CD8-positive, alpha-beta memory T cell (primary cell): ENCODE results near the gene ESYT2. TPM values are rescaled to one million over a fixed set of nuclear protein-coding genes. Genes with fewer than 3 reads are reported as not detected.
"Not testable (repeated sequence)": the region's sequence is repeated elsewhere in the genome, so short reads cannot be mapped to it uniquely, and the experiment has no call there.

ENCODE experiments used
- CTCF ChIA-PET: fragments of 350-600 bp; sonication (Branson Sonifier 250); formaldehyde crosslinking; loops from one replicate; lab custom pipeline; 2021; ENCODE audit warnings: antibody characterized with exemption; lab: Charles Lee
- POLR2A ChIA-PET: fragments of 350-600 bp; sonication (Branson Sonifier 250); formaldehyde crosslinking; loops from one replicate; lab custom pipeline; 2021; ENCODE audit warnings: antibody characterized with exemption; lab: Charles Lee
- DNase-seq, 5 donors: peaks; one replicate each; pipeline versions ENCODE4 v3.0.0 to v3.0.0-alpha.2; 2020 to 2022; ENCODE audit warnings: mixed read lengths in 1 of 5
- H3K27ac ChIP-seq: one replicate; pipeline ENCODE4 v1.7.0; 2013; ENCODE audit warnings: low read depth, mild to moderate bottlenecking, low read length, moderate library complexity
- H3K27me3 ChIP-seq: 2 replicates; pipeline ENCODE4 v1.7.0; 2013; ENCODE audit warnings: low read length, mild to moderate bottlenecking; ENCODE audit not compliant: insufficient read depth, poor library complexity, severe bottlenecking
- H3K36me3 ChIP-seq: 2 replicates; pipeline ENCODE4 v1.7.0; 2013; ENCODE audit warnings: mild to moderate bottlenecking, low read length, moderate library complexity; ENCODE audit not compliant: insufficient read depth
- H3K4me1 ChIP-seq: 2 replicates; pipeline ENCODE4 v1.7.0; 2013; ENCODE audit warnings: mild to moderate bottlenecking, low read length, moderate library complexity; ENCODE audit not compliant: insufficient read depth
- H3K4me3 ChIP-seq: 2 replicates; pipeline ENCODE4 v1.7.0; 2013; ENCODE audit warnings: mild to moderate bottlenecking, low read length
- H3K9me3 ChIP-seq: 2 replicates; pipeline ENCODE4 v1.7.0; 2013; ENCODE audit warnings: mild to moderate bottlenecking, low read length
- H3K27ac Mint-ChIP-seq, 8 donors: one replicate each; pipeline ENCODE4 v1.8.0; 2020 to 2021; ENCODE audit warnings: mixed read lengths in 8 of 8, mild to moderate bottlenecking in 6 of 8, inconsistent platforms in 3 of 8, moderate library complexity in 3 of 8
- H3K27me3 Mint-ChIP-seq, 2 donors: one replicate each; pipeline ENCODE4 v1.8.0; 2020 to 2021; ENCODE audit warnings: mixed read lengths in 2 of 2, mild to moderate bottlenecking in 1 of 2, moderate library complexity in 1 of 2
- H3K36me3 Mint-ChIP-seq, 3 donors: one replicate each; pipeline ENCODE4 v1.8.0; 2020 to 2021; ENCODE audit warnings: mixed read lengths in 3 of 3, inconsistent platforms in 1 of 3, mild to moderate bottlenecking in 1 of 3
- H3K4me1 Mint-ChIP-seq, 3 donors: one replicate each; pipeline ENCODE4 v1.8.0; 2020 to 2021; ENCODE audit warnings: mixed read lengths in 3 of 3, inconsistent platforms in 1 of 3, mild to moderate bottlenecking in 1 of 3
- H3K4me3 Mint-ChIP-seq, 7 donors: one replicate each; pipeline ENCODE4 v1.8.0; 2020 to 2021; ENCODE audit warnings: mixed read lengths in 7 of 7, mild to moderate bottlenecking in 6 of 7, moderate library complexity in 4 of 7, inconsistent platforms in 2 of 7
- H3K9me3 Mint-ChIP-seq, 5 donors: one replicate each; pipeline ENCODE4 v1.8.0; 2020 to 2022; ENCODE audit warnings: mixed read lengths in 5 of 5, mild to moderate bottlenecking in 3 of 5, moderate library complexity in 2 of 5, inconsistent platforms in 1 of 5
- polyA plus RNA-seq: library from polyadenylated mRNA; unstranded; fragments of 300-500 nt; fragmentation: Illumina TruSeq; gene quantifications from one replicate; pipeline ENCODE4 v1.2.3, GENCODE V29; 2021
- total RNA-seq, 2 experiments: library from RNA; stranded (reverse); gene quantifications; one replicate each; pipeline ENCODE4 v1.2.3, GENCODE V29; 2021

ESYT2 gene
- total and polyA plus RNA-seq, 3 experiments from 2014 or later, result 55.6 to 99.4 (median 56.1) TPM

DNA sequence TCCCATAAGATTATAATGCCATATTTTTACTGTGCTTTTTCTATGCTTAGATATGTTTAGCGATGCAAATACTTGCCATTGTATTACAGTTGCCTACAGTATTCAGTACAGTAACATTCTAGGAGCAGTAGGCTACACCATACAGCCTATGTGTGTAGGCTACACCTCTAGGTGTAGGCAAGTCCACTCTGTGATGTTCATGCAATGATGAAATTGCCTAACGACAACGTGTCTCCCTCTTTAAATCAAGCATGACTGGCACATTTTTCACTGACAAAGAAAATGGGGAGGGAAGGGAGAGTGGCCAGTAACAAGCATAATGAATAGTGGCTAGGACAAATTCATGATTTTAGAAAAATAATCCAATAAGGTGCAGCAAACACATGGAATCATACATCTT lies 126.4 kb downstream of the ESYT2 start:
- H3K4me3 ChIP-seq, result no peak overlapping the region
- peaks cover 0 to 6% (median 3%) of the 10 kb centered on the region in 3 donors for H3K36me3 Mint-ChIP-seq

DNA sequence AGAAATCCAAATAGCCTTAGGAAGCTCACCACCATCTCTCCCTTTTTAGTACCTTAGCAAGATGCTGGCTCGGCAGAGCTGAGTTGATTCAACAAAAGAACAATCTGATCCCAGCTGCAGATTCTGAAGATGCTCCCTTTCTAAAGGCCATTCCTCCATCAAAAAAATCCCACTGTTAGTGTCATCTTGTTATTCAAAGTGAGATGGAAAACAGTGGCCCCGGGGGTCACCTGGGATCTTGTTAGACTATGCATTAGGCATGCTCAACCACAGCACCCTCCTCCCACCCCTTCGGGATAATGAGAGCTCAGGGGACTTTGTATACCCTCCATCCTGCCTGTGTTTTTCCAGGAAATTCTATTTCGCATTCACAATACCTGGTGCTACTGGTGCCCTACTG lies 127.1 kb downstream of the ESYT2 start:
- DNase-seq, result no peak
- H3K27ac Mint-ChIP-seq, result peak overlapping the region in 1 of 8 donors; percentile 63
- H3K9me3 Mint-ChIP-seq, result no peaks in the 10 kb centered on the region
- H3K9me3 ChIP-seq, result no peaks in the 10 kb centered on the region
- no peaks in the 10 kb centered on the region for H3K36me3 ChIP-seq
- H3K27me3 ChIP-seq, result no peaks in the 10 kb centered on the region
- POLR2A ChIA-PET, result no interaction called here
- CTCF ChIA-PET, result interaction anchor here (0.9 kb wide), 1 partner anchor 274 kb away, joined by 4 read pairs; no protein-coding TSS in a partner anchor
- H3K4me3 ChIP-seq, result no peak overlapping the region
- no peak overlapping the region for H3K27ac ChIP-seq
- peaks cover 13% of the 10 kb centered on the region for H3K4me1 ChIP-seq
- peaks cover 17 to 34% (median 32%) of the 10 kb centered on the region in 3 donors for H3K4me1 Mint-ChIP-seq
- H3K27me3 Mint-ChIP-seq, result no peaks in the 10 kb centered on the region
- H3K4me3 Mint-ChIP-seq, result peak overlapping the region in 1 of 7 donors; percentile 84
- H3K36me3 Mint-ChIP-seq, result peaks cover 0 to 6% (median 3%) of the 10 kb centered on the region in 3 donors

More for the DNA sequence above, 126.4 kb downstream of the ESYT2 start:
- Histone ChIP-seq H3K4me1 (peaks cover 13% of the 10 kb centered on the region), H3K27me3 (no peaks in the 10 kb centered on the region), H3K9me3 (no peaks in the 10 kb centered on the region), H3K27ac (no peak overlapping the region), H3K36me3 (no peaks in the 10 kb centered on the region)
- CTCF ChIA-PET, result no interaction called here
- H3K27me3 Mint-ChIP-seq, result peaks cover 0 to 1% of the 10 kb centered on the region in 2 donors
- peak overlapping the region in 6 of 7 donors; percentile 10 to 84 (median 78) for H3K4me3 Mint-ChIP-seq
- POLR2A ChIA-PET, result no interaction called here
- H3K4me1 Mint-ChIP-seq, result peaks cover 17 to 34% (median 32%) of the 10 kb centered on the region in 3 donors
- H3K9me3 Mint-ChIP-seq, result no peaks in the 10 kb centered on the region
- H3K27ac Mint-ChIP-seq, result peak overlapping the region in 5 of 8 donors; percentile 10 to 84 (median 31)
- no peak for DNase-seq

DNA sequence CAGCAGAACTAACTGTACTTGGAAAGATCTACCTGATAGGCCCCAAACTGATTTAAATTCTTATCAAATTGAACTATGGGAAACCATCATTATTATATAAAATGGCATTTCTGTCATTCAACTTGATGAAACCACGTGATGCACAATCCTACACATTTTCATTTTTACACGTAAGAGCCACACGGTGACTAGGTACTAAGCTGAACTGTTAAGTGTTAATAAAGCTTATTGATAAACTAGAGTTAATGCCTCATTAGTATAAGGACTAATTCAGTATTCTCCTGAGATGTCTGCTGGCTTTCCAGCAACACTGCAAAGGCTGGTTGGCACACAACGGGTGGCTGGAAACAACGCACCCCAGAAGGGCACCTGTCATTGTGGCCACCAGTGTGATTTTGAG lies 129.3 kb downstream of the ESYT2 start:
- H3K27me3 ChIP-seq, result no peaks in the 10 kb centered on the region
- H3K36me3 ChIP-seq, result no peaks in the 10 kb centered on the region
- peaks cover 8% of the 10 kb centered on the region for H3K4me1 ChIP-seq
- H3K4me1 Mint-ChIP-seq, result peaks cover 10 to 36% (median 33%) of the 10 kb centered on the region in 3 donors
- no peaks in the 10 kb centered on the region for H3K9me3 ChIP-seq
- peak overlapping the region in 2 of 8 donors; percentile 7 to 11 for H3K27ac Mint-ChIP-seq
- ChIA-PET POLR2A (no interaction called here), CTCF (interaction anchor here (1.4 kb wide), 1 partner anchor 277 kb away, joined by 7 read pairs; no protein-coding TSS in a partner anchor)
- no peak overlapping the region for H3K27ac ChIP-seq
- no peak overlapping the region for H3K4me3 Mint-ChIP-seq
- H3K4me3 ChIP-seq, result no peak overlapping the region
- H3K36me3 Mint-ChIP-seq, result peaks cover 0 to 6% (median 3%) of the 10 kb centered on the region in 3 donors
- no peaks in the 10 kb centered on the region for H3K9me3 Mint-ChIP-seq
- H3K27me3 Mint-ChIP-seq, result no peaks in the 10 kb centered on the region
- no peak for DNase-seq

DNA sequence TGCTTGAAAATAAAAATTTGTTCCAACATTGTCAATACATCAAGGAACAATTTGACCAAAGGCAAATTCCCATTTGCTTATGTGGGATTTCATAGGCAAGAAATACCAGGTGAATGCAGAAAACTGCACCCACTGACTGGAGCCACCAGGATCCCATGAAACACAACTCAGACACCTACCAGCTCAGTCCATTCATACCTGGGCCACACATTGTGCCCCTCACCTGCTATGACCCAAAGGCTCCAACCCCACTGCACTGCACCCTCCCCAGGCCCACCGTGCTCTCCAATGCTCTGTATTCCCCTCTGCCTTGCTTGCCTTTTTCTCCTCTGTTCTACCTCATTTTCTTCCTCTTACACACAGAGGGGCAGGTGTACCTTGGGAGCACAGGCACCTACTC lies 130.0 kb downstream of the ESYT2 start:
- no peaks in the 10 kb centered on the region for H3K36me3 ChIP-seq
- H3K4me3 Mint-ChIP-seq, result no peak overlapping the region
- H3K9me3 Mint-ChIP-seq, result no peaks in the 10 kb centered on the region
- peaks cover 10 to 36% (median 30%) of the 10 kb centered on the region in 3 donors for H3K4me1 Mint-ChIP-seq
- ChIA-PET CTCF (interaction anchor here (1.9 kb wide), 1 partner anchor 277 kb away, joined by 13 read pairs; no protein-coding TSS in a partner anchor), POLR2A (no interaction called here)
- no peak overlapping the region for H3K4me3 ChIP-seq
- no peak overlapping the region for H3K27ac ChIP-seq
- H3K9me3 ChIP-seq, result no peaks in the 10 kb centered on the region
- H3K36me3 Mint-ChIP-seq, result peaks cover 0 to 3% (median 2%) of the 10 kb centered on the region in 3 donors
- H3K4me1 ChIP-seq, result peaks cover 8% of the 10 kb centered on the region
- no peaks in the 10 kb centered on the region for H3K27me3 Mint-ChIP-seq
- H3K27me3 ChIP-seq, result no peaks in the 10 kb centered on the region
- peak overlapping the region in 1 of 8 donors; percentile 5 for H3K27ac Mint-ChIP-seq
- no peak for DNase-seq

DNA sequence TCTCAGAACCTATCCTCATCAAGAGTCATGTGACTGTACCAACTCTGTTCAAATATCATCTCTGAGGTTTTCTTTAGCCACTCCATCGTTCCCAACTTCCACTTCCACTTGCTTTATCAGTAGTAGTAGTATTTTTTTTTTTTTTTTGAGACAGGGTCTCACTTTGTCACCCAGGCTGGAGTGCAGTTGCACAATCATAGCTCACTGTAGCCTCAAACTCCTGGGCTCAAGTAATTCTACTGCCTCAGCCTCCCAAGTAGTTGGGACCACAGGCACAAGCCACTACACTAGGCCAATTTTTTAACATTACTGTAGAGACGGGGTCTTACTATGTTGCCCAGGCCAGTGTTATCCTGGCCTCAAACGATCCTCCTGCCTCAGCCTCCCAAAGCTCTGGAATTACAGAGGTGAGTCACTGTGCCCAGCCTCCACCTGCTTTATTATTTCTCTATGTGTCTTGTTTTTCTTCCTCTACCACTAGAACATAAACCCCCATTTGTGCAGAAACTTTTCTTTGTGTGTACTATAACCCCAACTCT lies 130.6 kb downstream of the ESYT2 start:
- Mint-ChIP-seq H3K27ac (peak overlapping the region in 2 of 8 donors; percentile 0 to 86), H3K4me3 (no peak overlapping the region), H3K27me3 (no peaks in the 10 kb centered on the region), H3K4me1 (peaks cover 10 to 38% (median 30%) of the 10 kb centered on the region in 3 donors), H3K36me3 (peaks cover 0 to 3% (median 2%) of the 10 kb centered on the region in 3 donors), H3K9me3 (no peaks in the 10 kb centered on the region)
- H3K27me3 ChIP-seq, result no peaks in the 10 kb centered on the region
- CTCF ChIA-PET, result interaction anchor here (1.9 kb wide), 1 partner anchor 278 kb away, joined by 13 read pairs; no protein-coding TSS in a partner anchor
- no peak overlapping the region for H3K27ac ChIP-seq
- H3K9me3 ChIP-seq, result no peaks in the 10 kb centered on the region
- POLR2A ChIA-PET, result no interaction called here
- DNase-seq, result no peak
- H3K4me1 ChIP-seq, result peaks cover 2% of the 10 kb centered on the region
- H3K4me3 ChIP-seq, result no peak overlapping the region
- H3K36me3 ChIP-seq, result no peaks in the 10 kb centered on the region

DNA sequence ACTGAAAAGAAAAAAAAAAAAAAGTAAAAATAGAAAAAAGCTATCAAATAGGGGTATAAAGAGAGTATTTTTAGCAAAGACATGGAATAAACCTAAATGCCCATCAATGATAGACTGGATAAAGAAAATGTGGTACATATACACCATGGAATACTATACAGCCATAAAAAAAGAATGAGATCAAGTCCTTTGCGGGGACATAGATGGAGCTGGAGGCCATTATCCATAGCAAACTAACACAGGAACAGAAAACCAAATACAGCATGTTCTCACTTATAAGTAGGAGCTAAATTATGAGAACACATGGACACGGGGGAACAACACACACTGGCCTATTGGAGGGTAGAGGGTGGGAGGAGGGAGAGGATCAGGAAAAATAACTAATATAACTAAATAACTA lies 131.7 kb downstream of the ESYT2 start:
- H3K36me3 ChIP-seq, H3K36me3 Mint-ChIP-seq, H3K9me3 ChIP-seq, H3K4me1 ChIP-seq, H3K27me3 ChIP-seq, DNase-seq, POLR2A ChIA-PET, H3K27ac ChIP-seq, H3K9me3 Mint-ChIP-seq, H3K27me3 Mint-ChIP-seq, H3K4me3 ChIP-seq, H3K27ac Mint-ChIP-seq: not testable (repeated sequence)
- H3K4me3 Mint-ChIP-seq, result peak overlapping the region in 1 of 7 donors; percentile 24
- H3K4me1 Mint-ChIP-seq, result peaks cover 3 to 30% (median 21%) of the 10 kb centered on the region in 3 donors
- CTCF ChIA-PET, result interaction anchor here (1.9 to 3.2 kb wide), 2 partner anchors 279 kb away, joined by 13 to 45 read pairs; no protein-coding TSS in a partner anchor

DNA sequence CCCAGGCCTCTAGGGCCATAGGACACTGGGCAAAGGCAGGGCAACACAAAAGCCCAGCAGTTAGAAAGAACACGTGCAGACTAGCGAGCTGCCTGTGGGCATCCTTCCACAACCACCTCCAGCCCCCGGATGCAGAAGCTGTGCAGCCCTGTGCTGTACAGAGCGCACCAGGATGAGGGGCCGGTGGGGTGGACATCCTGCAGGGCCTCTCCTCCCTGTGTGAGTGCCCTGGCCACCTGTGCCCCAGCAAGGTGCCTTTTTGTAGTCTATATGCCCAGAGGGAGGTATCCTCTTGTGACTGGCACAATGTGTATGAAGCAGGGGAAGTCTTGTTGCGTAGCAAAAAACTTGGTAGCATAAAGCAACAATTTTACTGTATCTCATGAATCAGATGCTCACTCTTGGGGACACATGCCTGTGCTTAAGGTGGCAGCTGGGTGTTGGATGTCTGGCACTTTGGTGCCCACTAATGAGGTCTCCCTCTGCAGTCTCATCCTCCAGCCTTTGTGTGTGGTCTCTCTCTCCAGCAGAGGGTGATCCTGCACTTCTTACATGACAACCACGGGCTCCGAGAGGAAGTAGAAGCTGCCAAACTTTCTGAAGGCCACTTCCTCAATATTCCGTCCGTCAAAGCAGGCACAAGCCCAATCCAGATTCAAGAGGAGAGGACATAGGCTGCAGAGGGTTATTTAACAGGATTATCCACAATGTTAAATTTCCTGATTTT lies 133.4 kb downstream of the ESYT2 start:
- no peak overlapping the region for H3K27ac ChIP-seq
- H3K36me3 ChIP-seq, result no peaks in the 10 kb centered on the region
- no peaks in the 10 kb centered on the region for H3K9me3 ChIP-seq
- Mint-ChIP-seq H3K9me3 (no peaks in the 10 kb centered on the region), H3K27me3 (no peaks in the 10 kb centered on the region), H3K36me3 (peaks cover 0 to 3% (median 0%) of the 10 kb centered on the region in 3 donors), H3K27ac (peak overlapping the region in 5 of 8 donors; percentile 17 to 87 (median 46)), H3K4me3 (peak overlapping the region in 2 of 7 donors; percentile 44 to 82), H3K4me1 (peaks cover 3 to 24% (median 15%) of the 10 kb centered on the region in 3 donors)
- ChIA-PET CTCF (interaction anchor here (1.1 to 3.2 kb wide), 5 partner anchors 16 to 287 kb away, joined by 3 to 45 read pairs (median 4); no protein-coding TSS in a partner anchor), POLR2A (interaction anchor here (1.0 kb wide), 1 partner anchor 281 kb away, joined by 3 read pairs; no protein-coding TSS in a partner anchor)
- H3K4me1 ChIP-seq, result no peaks in the 10 kb centered on the region
- peak; percentile 12 to 61 (median 33) for DNase-seq
- H3K27me3 ChIP-seq, result no peaks in the 10 kb centered on the region
- no peak overlapping the region for H3K4me3 ChIP-seq
